ENCODE measurements around the gene OTUD7B. TPM values are rescaled to one million over a fixed set of nuclear protein-coding genes. Genes with fewer than 3 reads are reported as not detected.
A peak's percentile ranks its signal among the peaks of the same experiment; 100 is the strongest.

OTUD7B gene
- total and polyA plus RNA-seq, 9 of the 15 experiments (the other 6 are each of a cell fraction or from before 2014, with no cell fraction given): 0.96 to 18.8 (median 7.4) TPM

DNA sequence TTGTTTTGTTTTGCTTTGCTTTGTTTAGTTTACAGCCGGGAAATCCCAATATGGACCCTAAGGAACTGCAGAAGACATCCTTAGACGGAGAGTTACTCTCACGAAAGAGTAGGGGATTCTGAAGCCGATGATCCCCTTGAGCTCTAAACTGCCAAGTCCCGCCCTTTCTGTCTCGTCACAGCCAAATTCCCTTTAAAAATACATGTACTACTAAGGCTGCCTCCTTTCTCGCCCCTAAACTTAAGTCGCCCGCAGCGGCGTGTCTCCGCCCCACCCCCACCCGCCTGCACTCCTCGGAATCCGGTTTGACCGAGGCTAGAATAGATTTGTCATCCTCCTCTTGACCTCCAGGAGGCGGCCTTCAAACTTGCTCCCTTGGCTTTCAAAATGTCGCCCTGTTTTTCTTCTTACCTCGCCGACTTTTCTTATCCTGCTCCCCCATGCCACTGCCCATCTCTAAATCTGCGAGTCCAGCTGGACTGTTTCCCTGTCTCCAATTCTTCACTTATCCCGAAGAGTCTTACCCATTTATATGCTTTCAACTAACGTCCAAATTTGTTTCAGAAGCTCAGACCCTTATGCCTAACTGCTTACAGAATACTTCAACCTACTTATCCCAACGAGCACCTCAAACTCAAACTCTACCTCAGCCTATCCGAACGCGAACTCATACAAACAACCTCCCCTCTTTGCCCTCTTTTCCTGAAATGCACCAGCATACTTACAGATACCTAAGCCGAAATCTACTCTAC is 122.1 kb downstream of the OTUD7B start (continued):
- TF ChIP-seq, protein P1, sequence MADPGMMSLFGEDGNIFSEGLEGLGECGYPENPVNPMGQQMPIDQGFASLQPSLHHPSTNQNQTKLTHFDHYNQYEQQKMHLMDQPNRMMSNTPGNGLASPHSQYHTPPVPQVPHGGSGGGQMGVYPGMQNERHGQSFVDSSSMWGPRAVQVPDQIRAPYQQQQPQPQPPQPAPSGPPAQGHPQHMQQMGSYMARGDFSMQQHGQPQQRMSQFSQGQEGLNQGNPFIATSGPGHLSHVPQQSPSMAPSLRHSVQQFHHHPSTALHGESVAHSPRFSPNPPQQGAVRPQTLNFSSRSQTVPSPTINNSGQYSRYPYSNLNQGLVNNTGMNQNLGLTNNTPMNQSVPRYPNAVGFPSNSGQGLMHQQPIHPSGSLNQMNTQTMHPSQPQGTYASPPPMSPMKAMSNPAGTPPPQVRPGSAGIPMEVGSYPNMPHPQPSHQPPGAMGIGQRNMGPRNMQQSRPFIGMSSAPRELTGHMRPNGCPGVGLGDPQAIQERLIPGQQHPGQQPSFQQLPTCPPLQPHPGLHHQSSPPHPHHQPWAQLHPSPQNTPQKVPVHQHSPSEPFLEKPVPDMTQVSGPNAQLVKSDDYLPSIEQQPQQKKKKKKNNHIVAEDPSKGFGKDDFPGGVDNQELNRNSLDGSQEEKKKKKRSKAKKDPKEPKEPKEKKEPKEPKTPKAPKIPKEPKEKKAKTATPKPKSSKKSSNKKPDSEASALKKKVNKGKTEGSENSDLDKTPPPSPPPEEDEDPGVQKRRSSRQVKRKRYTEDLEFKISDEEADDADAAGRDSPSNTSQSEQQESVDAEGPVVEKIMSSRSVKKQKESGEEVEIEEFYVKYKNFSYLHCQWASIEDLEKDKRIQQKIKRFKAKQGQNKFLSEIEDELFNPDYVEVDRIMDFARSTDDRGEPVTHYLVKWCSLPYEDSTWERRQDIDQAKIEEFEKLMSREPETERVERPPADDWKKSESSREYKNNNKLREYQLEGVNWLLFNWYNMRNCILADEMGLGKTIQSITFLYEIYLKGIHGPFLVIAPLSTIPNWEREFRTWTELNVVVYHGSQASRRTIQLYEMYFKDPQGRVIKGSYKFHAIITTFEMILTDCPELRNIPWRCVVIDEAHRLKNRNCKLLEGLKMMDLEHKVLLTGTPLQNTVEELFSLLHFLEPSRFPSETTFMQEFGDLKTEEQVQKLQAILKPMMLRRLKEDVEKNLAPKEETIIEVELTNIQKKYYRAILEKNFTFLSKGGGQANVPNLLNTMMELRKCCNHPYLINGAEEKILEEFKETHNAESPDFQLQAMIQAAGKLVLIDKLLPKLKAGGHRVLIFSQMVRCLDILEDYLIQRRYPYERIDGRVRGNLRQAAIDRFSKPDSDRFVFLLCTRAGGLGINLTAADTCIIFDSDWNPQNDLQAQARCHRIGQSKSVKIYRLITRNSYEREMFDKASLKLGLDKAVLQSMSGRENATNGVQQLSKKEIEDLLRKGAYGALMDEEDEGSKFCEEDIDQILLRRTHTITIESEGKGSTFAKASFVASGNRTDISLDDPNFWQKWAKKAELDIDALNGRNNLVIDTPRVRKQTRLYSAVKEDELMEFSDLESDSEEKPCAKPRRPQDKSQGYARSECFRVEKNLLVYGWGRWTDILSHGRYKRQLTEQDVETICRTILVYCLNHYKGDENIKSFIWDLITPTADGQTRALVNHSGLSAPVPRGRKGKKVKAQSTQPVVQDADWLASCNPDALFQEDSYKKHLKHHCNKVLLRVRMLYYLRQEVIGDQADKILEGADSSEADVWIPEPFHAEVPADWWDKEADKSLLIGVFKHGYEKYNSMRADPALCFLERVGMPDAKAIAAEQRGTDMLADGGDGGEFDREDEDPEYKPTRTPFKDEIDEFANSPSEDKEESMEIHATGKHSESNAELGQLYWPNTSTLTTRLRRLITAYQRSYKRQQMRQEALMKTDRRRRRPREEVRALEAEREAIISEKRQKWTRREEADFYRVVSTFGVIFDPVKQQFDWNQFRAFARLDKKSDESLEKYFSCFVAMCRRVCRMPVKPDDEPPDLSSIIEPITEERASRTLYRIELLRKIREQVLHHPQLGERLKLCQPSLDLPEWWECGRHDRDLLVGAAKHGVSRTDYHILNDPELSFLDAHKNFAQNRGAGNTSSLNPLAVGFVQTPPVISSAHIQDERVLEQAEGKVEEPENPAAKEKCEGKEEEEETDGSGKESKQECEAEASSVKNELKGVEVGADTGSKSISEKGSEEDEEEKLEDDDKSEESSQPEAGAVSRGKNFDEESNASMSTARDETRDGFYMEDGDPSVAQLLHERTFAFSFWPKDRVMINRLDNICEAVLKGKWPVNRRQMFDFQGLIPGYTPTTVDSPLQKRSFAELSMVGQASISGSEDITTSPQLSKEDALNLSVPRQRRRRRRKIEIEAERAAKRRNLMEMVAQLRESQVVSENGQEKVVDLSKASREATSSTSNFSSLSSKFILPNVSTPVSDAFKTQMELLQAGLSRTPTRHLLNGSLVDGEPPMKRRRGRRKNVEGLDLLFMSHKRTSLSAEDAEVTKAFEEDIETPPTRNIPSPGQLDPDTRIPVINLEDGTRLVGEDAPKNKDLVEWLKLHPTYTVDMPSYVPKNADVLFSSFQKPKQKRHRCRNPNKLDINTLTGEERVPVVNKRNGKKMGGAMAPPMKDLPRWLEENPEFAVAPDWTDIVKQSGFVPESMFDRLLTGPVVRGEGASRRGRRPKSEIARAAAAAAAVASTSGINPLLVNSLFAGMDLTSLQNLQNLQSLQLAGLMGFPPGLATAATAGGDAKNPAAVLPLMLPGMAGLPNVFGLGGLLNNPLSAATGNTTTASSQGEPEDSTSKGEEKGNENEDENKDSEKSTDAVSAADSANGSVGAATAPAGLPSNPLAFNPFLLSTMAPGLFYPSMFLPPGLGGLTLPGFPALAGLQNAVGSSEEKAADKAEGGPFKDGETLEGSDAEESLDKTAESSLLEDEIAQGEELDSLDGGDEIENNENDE (IDR thresholded peaks at IDR 0.05; ENCODE audit: low read depth, low read length): no peak
- TF ChIP-seq HLTF (IDR thresholded peaks at IDR 0.05) (peak; percentile 70; the same call in 1 of the 2 replicates), TAF9B (IDR thresholded peaks at IDR 0.05; ENCODE audit: partially characterized antibody) (peak; percentile 67), POLR3G (IDR thresholded peaks at IDR 0.05; ENCODE audit: extremely low read depth, insufficient read length, insufficient replicate concordance) (no peak), STAT5B (CRISPR knock-in tag; IDR thresholded peaks at IDR 0.05) (no peak)
- TF ChIP-seq, protein P2, sequence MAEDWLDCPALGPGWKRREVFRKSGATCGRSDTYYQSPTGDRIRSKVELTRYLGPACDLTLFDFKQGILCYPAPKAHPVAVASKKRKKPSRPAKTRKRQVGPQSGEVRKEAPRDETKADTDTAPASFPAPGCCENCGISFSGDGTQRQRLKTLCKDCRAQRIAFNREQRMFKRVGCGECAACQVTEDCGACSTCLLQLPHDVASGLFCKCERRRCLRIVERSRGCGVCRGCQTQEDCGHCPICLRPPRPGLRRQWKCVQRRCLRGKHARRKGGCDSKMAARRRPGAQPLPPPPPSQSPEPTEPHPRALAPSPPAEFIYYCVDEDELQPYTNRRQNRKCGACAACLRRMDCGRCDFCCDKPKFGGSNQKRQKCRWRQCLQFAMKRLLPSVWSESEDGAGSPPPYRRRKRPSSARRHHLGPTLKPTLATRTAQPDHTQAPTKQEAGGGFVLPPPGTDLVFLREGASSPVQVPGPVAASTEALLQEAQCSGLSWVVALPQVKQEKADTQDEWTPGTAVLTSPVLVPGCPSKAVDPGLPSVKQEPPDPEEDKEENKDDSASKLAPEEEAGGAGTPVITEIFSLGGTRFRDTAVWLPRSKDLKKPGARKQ (CRISPR knock-in tag; IDR thresholded peaks at IDR 0.05): no peak
- TF ChIP-seq, protein P3, sequence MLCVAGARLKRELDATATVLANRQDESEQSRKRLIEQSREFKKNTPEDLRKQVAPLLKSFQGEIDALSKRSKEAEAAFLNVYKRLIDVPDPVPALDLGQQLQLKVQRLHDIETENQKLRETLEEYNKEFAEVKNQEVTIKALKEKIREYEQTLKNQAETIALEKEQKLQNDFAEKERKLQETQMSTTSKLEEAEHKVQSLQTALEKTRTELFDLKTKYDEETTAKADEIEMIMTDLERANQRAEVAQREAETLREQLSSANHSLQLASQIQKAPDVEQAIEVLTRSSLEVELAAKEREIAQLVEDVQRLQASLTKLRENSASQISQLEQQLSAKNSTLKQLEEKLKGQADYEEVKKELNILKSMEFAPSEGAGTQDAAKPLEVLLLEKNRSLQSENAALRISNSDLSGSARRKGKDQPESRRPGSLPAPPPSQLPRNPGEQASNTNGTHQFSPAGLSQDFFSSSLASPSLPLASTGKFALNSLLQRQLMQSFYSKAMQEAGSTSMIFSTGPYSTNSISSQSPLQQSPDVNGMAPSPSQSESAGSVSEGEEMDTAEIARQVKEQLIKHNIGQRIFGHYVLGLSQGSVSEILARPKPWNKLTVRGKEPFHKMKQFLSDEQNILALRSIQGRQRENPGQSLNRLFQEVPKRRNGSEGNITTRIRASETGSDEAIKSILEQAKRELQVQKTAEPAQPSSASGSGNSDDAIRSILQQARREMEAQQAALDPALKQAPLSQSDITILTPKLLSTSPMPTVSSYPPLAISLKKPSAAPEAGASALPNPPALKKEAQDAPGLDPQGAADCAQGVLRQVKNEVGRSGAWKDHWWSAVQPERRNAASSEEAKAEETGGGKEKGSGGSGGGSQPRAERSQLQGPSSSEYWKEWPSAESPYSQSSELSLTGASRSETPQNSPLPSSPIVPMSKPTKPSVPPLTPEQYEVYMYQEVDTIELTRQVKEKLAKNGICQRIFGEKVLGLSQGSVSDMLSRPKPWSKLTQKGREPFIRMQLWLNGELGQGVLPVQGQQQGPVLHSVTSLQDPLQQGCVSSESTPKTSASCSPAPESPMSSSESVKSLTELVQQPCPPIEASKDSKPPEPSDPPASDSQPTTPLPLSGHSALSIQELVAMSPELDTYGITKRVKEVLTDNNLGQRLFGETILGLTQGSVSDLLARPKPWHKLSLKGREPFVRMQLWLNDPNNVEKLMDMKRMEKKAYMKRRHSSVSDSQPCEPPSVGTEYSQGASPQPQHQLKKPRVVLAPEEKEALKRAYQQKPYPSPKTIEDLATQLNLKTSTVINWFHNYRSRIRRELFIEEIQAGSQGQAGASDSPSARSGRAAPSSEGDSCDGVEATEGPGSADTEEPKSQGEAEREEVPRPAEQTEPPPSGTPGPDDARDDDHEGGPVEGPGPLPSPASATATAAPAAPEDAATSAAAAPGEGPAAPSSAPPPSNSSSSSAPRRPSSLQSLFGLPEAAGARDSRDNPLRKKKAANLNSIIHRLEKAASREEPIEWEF (CRISPR knock-in tag; IDR thresholded peaks at IDR 0.05): no peak

Data from K562 (cell line).